Measurements from ENCODE around the gene PRODH.
"Not testable (repeated sequence)": the region's sequence is repeated elsewhere in the genome, so short reads cannot be mapped to it uniquely, and the experiment has no call there.

- not testable (repeated sequence) for TF ChIP-seq SP1 (IDR thresholded peaks at IDR 0.05); ZNF384 (IDR thresholded peaks at IDR 0.05); CTBP1 (IDR thresholded peaks at IDR 0.05; ENCODE audit: borderline replicate concordance); NFRKB (IDR thresholded peaks at IDR 0.05); PKNOX1 (IDR thresholded peaks at IDR 0.05); FOXM1 (IDR thresholded peaks at IDR 0.05; ENCODE audit: borderline replicate concordance); TARDBP (IDR thresholded peaks at IDR 0.05)
Observed at GRCh38 chr22:18972591-18972990, 36.5 kb upstream of the PRODH start.

Measured in HEK293T (cell line).